Kasumi-1 (cell line): ENCODE measurements around the gene NOS3.

ENCODE experiments used
- DNase-seq, 2 experiments: peaks; one replicate each; lab custom pipeline; 2025; lab: John Stamatoyannopoulos, UW

The NOS3 gene

GRCh38 chr7:151058781-151059366 is 68.1 kb downstream of the NOS3 start:
- no peak for DNase-seq

- peak; percentile 63 to 67 for DNase-seq
These were observed 68.7 kb downstream of the NOS3 start, which contains the start of gene SLC4A2 for GRCh38 chr7:151059367-151060112. SLC4A2 (plus strand) TSS chr7:151059589; CDS start chr7:151061988, 2,399 bp downstream.

GRCh38 chr7:151060113-151060415 is 69.2 kb downstream of the NOS3 start:
- DNase-seq, result no peak

- peak; percentile 15 to 33 for DNase-seq
These were observed 69.8 kb downstream of the NOS3 start for GRCh38 chr7:151060416-151061212.

GRCh38 chr7:151061213-151062110 is 70.6 kb downstream of the NOS3 start:
- DNase-seq, result no peak

GRCh38 chr7:151062111-151062398 is 71.2 kb downstream of the NOS3 start:
- no peak for DNase-seq

- DNase-seq, result no peak
These were observed 71.8 kb downstream of the NOS3 start for GRCh38 chr7:151062399-151063211.

GRCh38 chr7:151063212-151063561 is 72.4 kb downstream of the NOS3 start:
- DNase-seq, result no peak
